HG03066 (cell line): Measurements from ENCODE around the gene TMEM203.
"Not testable (repeated sequence)": the region's sequence is repeated elsewhere in the genome, so short reads cannot be mapped to it uniquely, and the experiment has no call there.

Experiments used
- ATAC-seq: cut with Tn5 transposase; IDR thresholded peaks from one replicate; pipeline ENCODE4 v1.9.1; 2021; ENCODE audit warnings: low read depth; ENCODE audit not compliant: unreplicated experiment

Gene TMEM203

GRCh38 chr9:137242269-137243203, 37.1 kb upstream of the TMEM203 start:
- ATAC-seq = no peak

- peak; percentile 10 for ATAC-seq
Observed at GRCh38 chr9:137241490-137242268, 36.2 kb upstream of the TMEM203 start.

- peak; percentile 84 for ATAC-seq
Observed at GRCh38 chr9:137240841-137241489, 35.5 kb upstream of the TMEM203 start, which contains the start of gene TUBB4B. TSS of gene TUBB4B (plus strand) at chr9:137241287. CDS start at chr9:137241361, 74 bp downstream.

GRCh38 chr9:137240318-137240840, 34.9 kb upstream of the TMEM203 start:
- ATAC-seq = peak; percentile 21

GRCh38 chr9:137239541-137240200, 34.2 kb upstream of the TMEM203 start:
- ATAC-seq = not testable (repeated sequence)

GRCh38 chr9:137237759-137238726, 32.6 kb upstream of the TMEM203 start:
- no peak for ATAC-seq

GRCh38 chr9:137236936-137237421, 31.5 kb upstream of the TMEM203 start:
- ATAC-seq = no peak

DNA sequence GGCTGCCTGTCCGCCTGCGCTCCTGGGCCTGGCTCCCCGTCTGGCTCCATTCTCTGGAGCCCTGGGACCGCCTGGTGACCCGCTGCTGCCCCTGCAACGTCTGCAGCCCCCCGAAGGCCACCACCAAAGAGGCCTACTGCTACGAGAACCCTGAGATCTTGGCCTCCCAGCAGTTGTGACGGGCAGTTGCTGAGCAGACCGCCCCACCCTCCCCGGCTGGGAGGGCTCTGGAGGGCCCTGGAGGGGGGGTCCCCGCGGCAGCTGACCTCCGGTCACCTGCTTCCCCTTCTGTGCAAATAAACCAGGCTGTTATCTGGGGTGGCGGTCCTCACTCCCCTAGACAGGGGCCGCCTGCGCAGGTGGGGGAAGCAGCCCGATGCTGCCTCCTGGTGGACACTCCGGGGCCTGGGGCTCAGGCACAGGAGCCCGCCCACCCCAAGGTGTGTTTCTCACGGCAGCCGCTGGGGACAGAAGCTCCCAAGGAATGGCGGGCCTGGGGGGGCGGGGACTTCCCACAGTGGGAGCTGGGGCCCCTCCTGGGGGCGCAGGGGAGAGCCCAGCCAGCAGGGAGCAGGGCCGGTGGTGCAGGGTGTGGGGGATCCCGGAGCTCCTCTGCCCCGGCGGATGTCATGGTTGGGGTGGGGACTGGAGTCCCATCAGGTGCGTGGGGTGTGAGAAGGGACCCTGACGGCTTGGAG, 30.9 kb upstream of the TMEM203 start:
- ATAC-seq = no peak

DNA sequence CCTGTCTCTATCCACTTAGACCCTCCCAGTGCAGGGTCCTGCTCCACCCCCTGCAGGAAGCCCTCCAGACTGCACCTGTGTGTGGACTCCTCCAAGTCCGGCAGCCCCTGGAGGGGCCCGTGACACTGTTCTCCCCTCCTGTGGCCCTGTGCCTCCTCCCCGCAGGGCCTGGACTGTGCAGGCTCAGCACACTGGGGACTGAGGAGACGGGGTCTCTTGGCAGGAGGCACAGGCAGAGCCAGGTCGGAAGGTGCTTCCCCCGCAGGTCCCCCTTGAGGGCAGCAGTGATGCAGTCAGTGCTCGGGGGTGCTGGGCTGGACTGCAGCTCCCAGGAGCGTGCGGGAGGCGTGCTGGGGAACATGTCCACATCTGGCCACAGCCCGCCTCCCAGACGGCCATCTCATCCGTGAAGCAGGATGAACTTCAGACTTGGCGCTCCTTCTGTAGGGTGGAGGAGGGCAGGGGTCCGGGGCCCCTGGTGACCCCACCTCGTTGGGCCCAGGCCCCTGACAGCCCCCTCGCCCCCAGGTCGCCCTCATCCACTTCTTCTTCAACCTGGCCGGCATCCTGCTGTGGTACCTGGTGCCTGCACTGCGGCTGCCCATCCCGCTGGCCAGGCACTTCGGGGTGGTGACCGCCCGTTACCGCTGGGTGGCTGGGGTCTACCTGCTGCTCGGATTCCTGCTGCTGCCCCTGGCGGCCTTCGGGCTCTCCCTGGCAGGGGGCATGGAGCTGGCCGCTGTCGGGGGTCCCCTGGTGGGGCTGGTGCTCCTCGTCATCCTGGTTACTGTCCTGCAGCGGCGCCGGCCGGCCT, 30.2 kb upstream of the TMEM203 start:
- no peak for ATAC-seq

DNA sequence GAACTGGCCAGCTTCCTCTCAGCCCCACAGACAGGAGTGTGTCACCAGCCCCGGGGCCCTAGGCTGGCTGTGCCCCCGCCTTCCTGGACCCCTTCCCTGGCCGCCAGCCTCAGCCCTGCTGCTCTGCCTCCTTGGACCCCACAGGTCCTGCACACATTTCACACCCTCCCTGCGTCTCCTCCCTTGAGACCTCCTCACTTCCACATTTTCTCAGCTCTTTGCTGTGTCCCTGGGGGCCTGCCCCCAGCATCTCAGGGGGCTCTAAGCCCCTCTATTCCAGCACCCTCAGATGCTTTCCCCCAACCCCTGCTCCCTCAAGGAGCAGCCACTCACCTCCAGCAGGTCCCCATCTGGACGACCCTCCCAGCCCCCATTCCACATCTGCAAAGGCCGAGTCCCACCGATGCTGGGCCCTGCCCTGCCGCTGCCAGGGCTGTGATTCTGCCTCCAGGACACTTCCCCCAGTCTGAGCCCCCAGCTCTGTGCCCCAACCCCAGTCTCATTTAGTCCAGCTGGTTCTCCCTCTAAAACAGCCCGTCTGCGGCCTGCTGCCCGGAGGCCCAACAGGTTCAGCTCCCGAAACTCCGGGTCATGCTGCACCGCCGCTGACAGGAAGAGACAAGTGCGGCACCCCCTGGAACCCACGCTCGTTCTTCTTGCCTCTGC, 29.4 kb upstream of the TMEM203 start:
- no peak for ATAC-seq

DNA sequence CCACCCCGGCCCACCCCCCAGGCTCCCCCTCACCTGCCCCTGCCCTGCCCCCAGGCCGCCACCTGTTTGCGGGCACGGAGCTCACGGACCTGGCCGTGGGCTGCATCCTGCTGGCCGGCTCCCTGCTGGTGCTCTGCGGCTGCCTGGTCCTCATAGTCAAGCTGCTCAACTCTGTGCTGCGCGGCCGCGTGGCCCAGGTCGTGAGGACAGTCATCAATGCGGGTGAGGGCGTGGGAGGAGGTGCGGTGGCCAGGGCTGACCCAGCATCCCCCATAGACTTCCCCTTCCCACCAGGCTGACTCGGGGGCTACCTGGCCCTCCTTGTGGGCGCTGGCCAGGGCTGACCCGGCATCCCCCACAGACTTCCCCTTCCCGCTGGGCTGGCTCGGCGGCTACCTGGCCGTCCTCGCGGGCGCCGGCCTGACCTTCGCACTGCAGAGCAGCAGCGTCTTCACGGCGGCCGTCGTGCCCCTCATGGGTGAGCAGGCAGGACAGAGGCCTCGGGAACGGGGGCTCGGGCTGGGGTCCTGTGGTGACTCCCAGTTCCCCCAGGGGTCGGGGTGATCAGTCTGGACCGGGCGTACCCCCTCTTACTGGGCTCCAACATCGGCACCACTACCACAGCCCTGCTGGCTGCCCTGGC, 28.7 kb upstream of the TMEM203 start:
- no peak for ATAC-seq

DNA sequence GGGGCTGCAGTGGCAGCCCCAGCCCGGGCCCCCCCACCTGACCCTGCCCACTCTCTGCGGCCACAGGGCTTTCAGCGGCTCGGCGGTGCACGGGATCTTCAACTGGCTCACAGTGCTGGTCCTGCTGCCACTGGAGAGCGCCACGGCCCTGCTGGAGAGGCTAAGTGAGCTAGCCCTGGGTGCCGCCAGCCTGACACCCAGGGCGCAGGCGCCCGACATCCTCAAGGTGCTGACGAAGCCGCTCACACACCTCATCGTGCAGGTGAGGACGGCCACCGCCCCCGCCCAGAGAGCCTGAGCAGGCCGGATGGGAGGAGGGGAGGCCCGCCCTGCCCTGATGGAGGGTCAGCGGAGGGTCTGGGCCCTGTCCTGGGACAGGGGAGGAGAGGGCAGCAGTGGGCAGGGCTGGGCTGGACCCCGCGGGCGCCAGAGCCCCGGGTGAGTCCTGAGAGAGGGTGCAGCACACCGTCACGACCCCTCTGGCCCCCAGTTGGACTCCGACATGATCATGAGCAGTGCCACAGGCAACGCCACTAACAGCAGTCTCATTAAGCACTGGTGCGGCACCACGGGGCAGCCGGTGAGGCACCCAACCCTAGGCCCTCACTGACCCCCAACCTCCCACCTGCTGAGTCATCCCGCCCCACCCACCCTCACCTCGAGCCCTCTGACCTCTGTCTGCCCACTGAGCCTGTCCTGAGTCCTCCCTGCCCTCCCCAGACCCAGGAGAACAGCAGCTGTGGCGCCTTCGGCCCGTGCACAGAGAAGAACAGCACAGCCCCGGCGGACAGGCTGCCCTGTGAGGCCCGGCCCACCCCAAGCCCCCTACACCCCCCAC, 27.9 kb upstream of the TMEM203 start:
- ATAC-seq = no peak

- no peak for ATAC-seq
Observed at GRCh38 chr9:137232510-137232909, 27.1 kb upstream of the TMEM203 start.

DNA sequence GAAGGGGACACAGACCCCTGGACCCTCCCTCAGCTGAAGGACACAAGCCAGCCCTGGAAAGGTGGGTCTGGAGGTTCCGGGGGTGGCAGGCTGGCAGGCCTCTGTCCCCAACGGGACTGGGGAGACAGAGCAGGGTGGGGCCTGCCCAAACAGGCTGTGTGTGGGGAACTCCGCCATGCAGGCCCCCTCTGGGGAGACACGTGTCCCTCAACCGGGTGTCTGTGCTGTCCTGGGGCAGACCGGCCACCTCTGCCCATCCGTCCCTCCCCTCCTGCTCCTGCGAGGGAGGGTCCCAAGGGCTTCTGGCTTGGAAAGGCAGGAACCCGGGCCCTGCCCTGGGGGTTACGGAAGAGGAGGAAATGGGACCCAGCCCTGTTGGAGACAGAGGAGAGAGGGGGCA, 26.7 kb upstream of the TMEM203 start:
- ATAC-seq = no peak

DNA sequence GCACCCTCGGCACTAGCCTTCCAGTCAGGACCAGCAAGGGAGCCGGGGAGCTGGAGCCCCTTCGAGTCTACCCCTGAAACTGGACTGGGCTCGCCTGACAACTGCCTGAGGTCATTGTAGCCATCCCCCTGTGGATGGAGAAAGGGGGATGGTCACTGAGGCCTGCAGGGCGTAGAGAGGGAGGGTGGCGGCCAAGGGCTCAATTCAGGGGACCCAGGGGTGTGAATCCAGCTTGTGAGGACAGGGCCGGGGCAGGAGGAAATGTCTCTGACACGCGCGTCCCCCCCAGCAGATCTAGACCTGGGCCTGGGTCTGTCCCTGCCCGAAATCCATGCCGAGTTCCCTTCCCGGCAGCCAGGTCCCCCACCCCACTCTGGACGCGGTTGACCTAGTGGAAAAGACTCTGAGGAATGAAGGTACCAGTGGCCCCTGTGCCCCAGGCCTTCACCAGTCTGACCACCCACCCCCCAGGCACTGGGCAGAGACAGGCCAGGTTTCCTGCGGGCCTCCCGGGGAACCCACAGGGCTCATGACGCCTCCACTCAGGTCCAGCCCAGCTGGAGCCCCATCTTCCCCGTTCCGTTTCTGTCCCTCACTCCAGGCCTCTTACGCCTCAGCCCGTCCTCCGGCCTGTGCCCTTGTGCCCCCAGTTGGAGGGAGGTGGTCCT, 26.1 kb upstream of the TMEM203 start:
- no peak for ATAC-seq
